Effector CD4-positive, alpha-beta T cell (primary cell): ENCODE results near the gene CYP11A1.
"Not testable (repeated sequence)": the region's sequence is repeated elsewhere in the genome, so short reads cannot be mapped to it uniquely, and the experiment has no call there.

Experiments
- DNase-seq: peaks from one replicate; pipeline ENCODE4 v3.0.0-alpha.2; 2020

CYP11A1 gene

GRCh38 chr15:74400313-74400860, 32.9 kb upstream of the CYP11A1 start:
- no peak for DNase-seq

DNA sequence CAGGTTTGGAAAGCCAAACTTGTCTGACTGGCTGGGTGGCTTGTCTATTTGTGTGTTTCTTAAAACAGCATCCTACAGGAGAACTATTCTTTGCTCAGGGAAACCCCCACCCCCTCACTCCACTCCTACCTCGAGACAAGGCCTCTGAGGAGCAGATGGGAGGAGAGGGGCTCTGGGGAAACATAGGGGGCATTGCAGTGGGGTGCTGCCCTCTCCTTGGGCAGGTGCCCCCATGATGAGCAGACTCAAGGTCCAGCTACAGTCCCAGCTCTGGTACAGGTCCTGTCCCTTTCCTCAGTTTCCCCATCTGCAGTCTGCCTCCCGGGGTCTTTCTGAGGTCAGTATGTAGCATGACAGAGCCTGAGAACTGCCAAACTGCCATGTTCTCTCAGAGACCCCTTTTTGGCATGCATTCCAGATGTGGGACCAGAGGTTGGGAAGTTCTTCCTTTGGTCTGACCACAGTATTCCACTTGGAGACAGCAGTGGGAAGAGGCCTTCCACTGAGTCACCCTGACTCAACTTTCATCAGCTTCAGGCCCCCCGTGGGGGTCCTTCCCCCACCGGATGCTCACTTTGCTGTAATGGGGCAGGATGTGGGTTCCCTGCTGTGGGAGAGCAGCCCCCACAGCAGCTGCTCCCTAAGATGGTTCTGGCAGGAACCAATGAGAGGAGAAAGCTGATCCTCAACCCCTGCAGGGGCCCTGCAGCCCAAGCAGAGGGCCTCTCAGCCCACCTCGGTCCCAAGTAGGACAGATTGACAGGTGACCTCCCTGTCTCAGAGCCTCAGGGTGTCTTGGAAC, 32.3 kb upstream of the CYP11A1 start:
- DNase-seq, result no peak

- DNase-seq, result no peak
These were observed 31.7 kb upstream of the CYP11A1 start for GRCh38 chr15:74399100-74399499.

DNA sequence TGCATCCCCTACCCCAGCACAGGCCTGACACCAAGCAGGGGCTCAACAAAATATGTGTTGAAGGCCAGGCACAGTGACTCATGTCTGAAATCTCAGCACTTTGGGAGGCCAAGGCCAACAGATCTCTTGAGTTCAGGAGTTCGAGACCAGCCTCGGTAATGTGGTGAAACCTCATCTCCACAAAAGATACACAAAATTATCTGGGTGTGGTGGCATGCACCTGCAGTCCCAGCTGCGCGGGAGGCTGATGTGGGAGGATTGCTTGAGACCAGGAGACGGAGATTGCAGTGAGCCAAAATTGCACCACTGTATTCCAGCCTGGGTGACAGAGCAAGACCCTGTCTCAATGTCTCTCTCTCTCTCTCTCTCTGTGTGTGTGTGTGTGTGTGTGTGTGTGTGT, 30.7 kb upstream of the CYP11A1 start:
- no peak for DNase-seq

GRCh38 chr15:74397239-74398068, 30.0 kb upstream of the CYP11A1 start:
- DNase-seq, result no peak

GRCh38 chr15:74396445-74397238, 29.2 kb upstream of the CYP11A1 start:
- DNase-seq, result no peak

DNA sequence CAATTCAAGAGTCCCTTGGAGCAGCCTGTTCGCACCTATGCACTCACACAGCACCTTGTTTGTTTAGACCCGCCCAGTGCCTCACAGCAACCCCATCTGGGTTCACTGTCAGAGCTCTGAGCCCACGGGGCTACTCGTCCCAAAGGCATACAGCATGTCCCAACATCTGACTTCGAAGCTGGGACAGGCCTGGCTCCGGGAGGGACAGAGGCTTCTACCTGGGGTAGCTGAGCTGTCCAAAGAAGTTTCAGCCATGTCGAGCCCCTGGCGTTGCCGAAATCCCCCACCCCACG, 28.6 kb upstream of the CYP11A1 start:
- no peak for DNase-seq

- DNase-seq, result no peak
These were observed 28.1 kb upstream of the CYP11A1 start for GRCh38 chr15:74395319-74396145.

GRCh38 chr15:74394090-74394846, 26.8 kb upstream of the CYP11A1 start:
- no peak for DNase-seq

DNA sequence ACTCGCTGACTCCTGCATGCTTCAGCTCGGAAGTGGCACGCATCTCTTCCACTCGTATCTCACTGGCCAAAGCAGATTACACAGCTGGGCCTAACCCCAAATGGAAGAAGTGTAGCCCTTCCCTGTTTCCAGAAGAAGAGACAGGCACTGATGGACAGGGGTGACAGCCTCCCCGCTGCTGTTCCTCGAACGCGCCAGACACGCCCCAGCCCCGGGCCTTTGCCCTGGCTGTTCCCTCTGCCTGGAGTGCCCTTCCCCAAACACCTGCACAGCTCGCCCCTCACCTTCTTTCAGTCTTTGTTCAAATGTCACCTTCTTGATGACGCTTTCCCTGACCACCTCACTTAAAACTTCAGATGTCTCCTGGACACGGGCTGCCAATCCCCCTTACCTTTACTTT, 26.0 kb upstream of the CYP11A1 start:
- no peak for DNase-seq

GRCh38 chr15:74392902-74393301, 25.5 kb upstream of the CYP11A1 start:
- DNase-seq, result no peak

DNA sequence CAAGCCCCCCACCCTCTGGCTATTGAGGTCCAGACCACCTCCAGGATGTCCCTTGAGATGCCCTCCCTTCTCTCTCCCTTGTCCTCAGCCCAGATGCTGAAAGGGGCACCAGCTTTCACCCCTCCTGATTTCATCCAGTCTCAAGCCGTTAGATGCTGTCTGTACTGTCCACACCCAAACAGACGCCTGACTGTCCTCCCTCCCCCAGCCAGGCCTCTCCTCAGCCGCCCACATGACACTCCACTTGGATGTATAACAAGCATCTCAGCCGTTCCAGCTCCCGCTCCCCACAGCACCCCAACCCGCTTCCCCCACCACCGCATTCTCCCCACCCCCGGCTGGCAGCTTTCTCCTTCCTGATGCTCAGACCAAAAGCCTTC, 25.0 kb upstream of the CYP11A1 start:
- DNase-seq, result no peak

DNA sequence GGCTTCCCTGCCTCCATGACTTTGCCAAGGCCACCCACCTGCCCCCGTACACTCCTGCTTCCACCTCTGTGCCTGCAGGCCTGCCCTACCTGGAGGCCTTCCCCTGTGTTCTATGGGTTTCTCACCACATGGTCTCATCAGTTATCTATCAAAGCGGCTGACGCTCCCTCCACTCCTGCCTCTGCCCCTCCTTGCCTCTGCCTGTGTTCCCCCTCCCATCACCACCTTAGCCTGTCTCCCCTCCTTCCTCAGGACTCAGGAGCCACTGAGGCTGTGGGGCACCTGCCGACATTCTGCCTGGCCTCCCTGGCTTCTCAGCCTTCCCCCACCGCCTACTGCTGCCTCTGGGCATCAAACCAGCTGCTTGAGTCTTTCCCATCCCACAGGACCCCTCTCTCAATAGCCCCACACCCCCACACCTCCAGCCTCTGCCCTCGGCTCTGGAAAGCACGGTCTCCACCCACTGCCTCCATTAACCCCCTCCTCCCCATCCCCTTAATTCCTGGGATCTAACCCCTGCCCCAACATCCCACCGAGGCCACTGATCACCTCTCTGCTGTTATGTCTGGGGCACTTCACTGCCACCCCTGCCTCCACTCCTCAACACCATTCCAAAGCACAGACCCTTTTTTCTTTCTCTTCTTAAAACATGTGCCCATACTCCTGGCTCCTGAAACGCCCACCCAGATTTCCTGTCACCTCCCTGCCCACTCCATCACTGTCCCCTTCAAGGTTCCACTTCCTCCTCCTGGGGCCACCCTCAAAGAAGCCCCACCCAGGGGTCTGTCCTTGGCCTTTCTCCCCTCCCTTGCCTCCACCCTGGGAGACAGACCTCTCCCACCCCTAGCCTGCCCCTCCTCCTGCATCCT, 24.4 kb upstream of the CYP11A1 start:
- DNase-seq, result no peak

DNA sequence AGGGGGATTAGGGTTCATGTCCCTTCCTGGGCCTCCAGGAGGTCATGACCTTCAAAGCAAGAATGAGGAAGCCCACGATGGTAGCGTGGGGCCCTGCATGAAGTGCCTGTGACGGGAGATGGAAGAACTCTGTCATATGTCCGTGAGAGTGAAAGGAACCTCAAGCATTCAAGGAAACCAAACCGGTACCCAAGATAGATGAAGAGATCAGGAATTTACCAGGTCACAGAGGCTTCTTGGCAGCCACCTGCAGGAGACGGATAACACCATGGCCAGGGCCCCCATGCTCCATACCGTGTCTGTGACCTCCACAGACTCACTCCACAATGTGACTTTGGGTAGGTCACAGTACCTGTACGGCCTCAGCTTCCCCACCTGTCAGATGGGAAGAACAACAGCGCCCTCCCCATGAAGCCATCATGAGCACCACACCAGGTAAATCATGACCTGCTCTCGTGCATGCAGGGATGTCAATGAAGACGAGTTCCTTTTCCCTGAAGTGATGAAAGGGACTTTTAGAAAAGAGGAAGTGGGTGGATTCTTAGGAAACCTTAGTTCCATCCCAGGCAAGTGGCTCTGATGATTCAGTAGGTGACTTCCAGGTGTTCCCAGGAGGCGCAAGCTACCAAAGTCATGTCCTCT, 23.3 kb upstream of the CYP11A1 start:
- no peak for DNase-seq

DNA sequence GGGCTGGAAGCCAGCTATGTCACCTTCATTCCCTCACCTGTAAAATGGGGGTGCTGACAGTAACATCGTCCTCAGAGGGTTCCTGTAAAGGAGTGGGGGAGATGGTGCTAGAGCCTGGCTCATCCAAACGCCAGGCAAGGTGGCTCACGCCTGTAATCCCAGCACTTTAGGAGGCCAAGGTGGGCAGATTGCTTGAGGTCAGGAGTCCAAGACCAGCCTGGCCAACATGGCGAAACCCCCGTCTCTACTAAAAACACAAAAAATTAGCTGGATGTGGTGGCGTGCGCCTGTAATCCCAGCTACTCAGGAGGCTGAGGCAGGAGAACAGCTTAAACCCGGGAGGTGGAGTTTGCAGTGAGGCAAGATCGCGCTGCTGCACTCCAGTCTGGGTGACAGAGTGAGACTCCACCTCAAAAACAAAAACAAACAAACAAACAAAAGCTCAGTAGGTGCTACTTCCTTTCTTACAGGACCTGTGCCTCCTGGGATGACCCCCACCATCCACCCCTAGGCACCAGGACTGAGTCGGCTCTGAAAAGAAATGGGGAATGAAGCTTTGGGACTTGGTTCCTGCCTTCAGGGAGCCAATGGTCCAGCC, 22.7 kb upstream of the CYP11A1 start:
- DNase-seq, result not testable (repeated sequence)

DNA sequence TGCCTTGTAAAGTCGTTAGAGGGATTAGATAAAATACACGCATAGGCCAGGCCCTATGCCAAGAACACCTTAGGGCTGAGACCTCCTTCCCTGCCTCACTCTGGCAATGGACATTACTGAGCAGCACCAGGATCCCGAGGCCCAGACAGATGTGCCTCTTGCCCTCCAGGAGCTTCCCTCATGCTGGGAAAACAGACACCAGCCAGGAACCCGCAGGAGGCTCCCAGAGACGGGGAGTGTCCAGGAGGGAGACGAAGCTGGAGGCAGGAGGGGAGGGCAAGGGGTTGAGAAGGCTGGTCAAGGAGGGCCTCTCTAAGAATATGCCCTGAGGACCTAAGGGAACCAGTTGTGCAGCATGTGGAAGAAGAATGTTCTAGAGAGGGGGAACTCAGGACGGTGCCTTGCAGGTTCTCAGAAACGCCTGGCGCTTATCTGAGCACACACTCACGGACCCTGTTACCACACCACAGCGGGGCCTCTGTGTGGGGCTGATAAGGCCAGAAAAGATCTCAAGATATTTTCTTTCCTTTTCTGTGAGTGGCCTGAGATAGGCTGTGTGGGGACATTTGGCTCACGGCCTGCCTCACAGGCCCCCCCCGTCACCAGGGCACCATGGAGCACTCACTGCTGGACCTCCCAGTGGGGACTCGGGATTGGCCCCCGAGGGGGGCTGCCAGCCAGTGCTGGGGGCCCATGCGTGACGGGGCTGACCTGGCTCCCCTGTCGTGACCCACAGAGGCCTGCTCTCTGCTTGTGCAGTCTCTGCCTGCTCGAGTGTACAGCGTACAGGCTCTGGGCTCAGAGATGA, 22.0 kb upstream of the CYP11A1 start:
- DNase-seq, result no peak

GRCh38 chr15:74388363-74388951, 21.0 kb upstream of the CYP11A1 start:
- no peak for DNase-seq
